ENCODE data around the gene CAPN7.

The CAPN7 gene

GRCh38 chr3:15199493-15200105, 6.4 kb upstream of the CAPN7 start:
- H3K4me3 ChIP-seq (ENCODE audit: low read length): no peak overlapping the region
- no peak for DNase-seq (ENCODE audit: low read depth)
- TF ChIP-seq, protein P1, sequence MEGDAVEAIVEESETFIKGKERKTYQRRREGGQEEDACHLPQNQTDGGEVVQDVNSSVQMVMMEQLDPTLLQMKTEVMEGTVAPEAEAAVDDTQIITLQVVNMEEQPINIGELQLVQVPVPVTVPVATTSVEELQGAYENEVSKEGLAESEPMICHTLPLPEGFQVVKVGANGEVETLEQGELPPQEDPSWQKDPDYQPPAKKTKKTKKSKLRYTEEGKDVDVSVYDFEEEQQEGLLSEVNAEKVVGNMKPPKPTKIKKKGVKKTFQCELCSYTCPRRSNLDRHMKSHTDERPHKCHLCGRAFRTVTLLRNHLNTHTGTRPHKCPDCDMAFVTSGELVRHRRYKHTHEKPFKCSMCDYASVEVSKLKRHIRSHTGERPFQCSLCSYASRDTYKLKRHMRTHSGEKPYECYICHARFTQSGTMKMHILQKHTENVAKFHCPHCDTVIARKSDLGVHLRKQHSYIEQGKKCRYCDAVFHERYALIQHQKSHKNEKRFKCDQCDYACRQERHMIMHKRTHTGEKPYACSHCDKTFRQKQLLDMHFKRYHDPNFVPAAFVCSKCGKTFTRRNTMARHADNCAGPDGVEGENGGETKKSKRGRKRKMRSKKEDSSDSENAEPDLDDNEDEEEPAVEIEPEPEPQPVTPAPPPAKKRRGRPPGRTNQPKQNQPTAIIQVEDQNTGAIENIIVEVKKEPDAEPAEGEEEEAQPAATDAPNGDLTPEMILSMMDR (conservative IDR thresholded peaks at IDR 0.05; ENCODE audit: low read length): no peak

DNA sequence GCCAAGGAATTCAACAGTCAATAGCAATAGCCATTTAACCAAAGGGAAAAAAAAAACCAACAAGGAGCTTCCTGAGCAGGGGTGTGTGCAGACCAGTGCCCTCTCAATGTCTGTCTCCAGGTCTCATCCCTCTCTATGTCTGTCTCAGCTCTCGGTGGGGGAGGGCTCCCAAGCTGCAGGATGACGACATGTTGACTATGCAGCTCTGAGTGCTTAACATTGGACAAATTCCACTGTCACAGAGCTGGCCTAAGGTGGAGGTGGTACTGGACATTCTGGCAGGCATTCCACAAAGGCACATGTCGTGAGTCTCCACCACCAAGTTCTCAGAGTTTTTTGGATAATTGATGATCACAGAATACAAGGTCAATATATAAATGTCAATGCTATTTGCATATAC, 2.0 kb upstream of the CAPN7 start:
- H3K4me3 ChIP-seq (ENCODE audit: low read length): no peak overlapping the region
- TF ChIP-seq, protein P1 (conservative IDR thresholded peaks at IDR 0.05; ENCODE audit: low read length): no peak
- peak; percentile 9 for DNase-seq (ENCODE audit: low read depth)

- DNase-seq (ENCODE audit: low read depth): no peak
- TF ChIP-seq, protein P1 (conservative IDR thresholded peaks at IDR 0.05; ENCODE audit: low read length): no peak
Measured at GRCh38 chr3:15205482-15205933, 538 bp upstream of the CAPN7 start.

GRCh38 chr3:15206662-15207576, 873 bp downstream of the CAPN7 start:
- DNase-seq (ENCODE audit: low read depth): peak; percentile 35
- H3K4me3 ChIP-seq (ENCODE audit: low read length): peak overlapping the region; percentile 75
- TF ChIP-seq, protein P1 (conservative IDR thresholded peaks at IDR 0.05; ENCODE audit: low read length): no peak

More at GRCh38 chr3:15205482-15205933, 538 bp upstream of the CAPN7 start:
- peak overlapping the region; percentile 72 for H3K4me3 ChIP-seq (ENCODE audit: low read length)

DNA sequence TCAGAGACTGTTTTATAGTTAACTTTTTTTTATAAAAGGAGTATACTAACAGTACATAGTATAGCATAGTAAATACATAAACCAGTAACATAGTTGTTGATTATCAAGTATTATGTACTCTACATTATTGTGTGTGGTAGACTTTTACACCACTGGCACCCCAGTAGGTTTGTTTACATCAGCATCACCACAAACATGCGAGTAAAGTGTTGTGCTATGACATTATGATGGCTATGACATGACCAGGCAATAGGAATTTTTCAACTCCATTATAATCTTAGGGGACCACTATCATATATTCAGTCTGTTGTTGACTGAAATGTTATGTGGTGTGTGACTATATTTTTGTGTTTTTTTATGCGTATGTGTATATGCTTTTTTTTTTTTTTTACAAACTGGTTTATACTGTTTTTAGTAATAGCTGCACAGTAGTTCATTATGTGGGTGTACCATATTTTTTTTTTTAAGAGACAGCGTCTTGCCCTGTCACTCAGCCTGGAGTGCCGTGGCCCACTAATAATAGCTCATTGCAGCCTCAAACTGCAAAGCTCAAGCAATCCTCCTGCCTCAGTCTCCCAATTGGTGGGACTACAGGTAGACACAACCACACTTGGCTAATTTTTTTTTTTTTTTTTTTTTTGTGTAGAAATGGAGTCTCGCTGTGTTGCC, 1.9 kb downstream of the CAPN7 start:
- TF ChIP-seq, protein P1 (conservative IDR thresholded peaks at IDR 0.05; ENCODE audit: low read length): no peak
- peak overlapping the region; percentile 75 for H3K4me3 ChIP-seq (ENCODE audit: low read length)

GRCh38 chr3:15211937-15212336, 5.9 kb downstream of the CAPN7 start:
- no peak for DNase-seq (ENCODE audit: low read depth)

More for the DNA sequence above, 1.9 kb downstream of the CAPN7 start:
- peak; percentile 19 for DNase-seq (ENCODE audit: low read depth)

More at GRCh38 chr3:15211937-15212336, 5.9 kb downstream of the CAPN7 start:
- TF ChIP-seq, protein P1 (conservative IDR thresholded peaks at IDR 0.05; ENCODE audit: low read length): no peak
- no peak overlapping the region for H3K4me3 ChIP-seq (ENCODE audit: low read length)

Data from AG10803 (cell line).